ENCODE data around the gene PLCL2. TPM values are rescaled to one million over a fixed set of nuclear protein-coding genes. Genes with fewer than 3 reads are reported as not detected.
"Not testable (repeated sequence)": the region's sequence is repeated elsewhere in the genome, so short reads cannot be mapped to it uniquely, and the experiment has no call there.

PLCL2 gene
- polyA plus RNA-seq, 1 experiment: 1.9 TPM

- Histone ChIP-seq H3K36me3 (ENCODE audit: control insufficient read depth, insufficient read depth, low read length) (no peaks in the 10 kb centered on the region), H3K27me3 (ENCODE audit: control insufficient read depth, insufficient read depth, low read length) (no peaks in the 10 kb centered on the region), H3K4me3 (ENCODE audit: low read depth, low read length) (no peak overlapping the region)
- CTCF ChIA-PET: interaction anchor here (0.9 kb wide), 1 partner anchor 8 kb away, joined by 3 read pairs; no protein-coding TSS in a partner anchor
- POLR2A ChIA-PET: no interaction called here
- DNase-seq (ENCODE audit: low read depth): no peak
- no peak for TF ChIP-seq CTCF (IDR thresholded peaks at IDR 0.05; ENCODE audit: insufficient read depth, low read depth, low read length)
Measured at GRCh38 chr3:17094551-17094950, 209.8 kb downstream of the PLCL2 start.

DNA sequence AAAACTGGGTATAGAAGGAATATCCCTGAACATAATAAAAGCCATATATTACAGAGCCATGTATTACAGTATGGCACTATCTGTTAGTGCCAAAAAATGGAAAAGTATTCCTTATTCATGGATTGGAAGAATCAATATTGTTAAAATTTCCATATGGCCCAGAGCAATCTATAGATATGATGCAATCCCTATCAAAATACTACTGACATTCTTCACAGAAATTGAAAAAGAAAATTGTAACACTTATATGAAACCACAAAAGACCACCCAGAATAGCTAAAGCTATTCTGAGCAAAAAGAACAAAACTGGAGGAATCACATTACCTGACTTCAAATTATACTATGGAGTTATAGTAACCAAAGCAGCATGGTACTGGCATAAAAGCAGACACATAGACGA is 218.8 kb downstream of the PLCL2 start:
- DNase-seq (ENCODE audit: low read depth): no peak
- POLR2A ChIA-PET: no interaction called here
- no peak overlapping the region for H3K4me3 ChIP-seq (ENCODE audit: low read depth, low read length)
- no peak for TF ChIP-seq CTCF (IDR thresholded peaks at IDR 0.05; ENCODE audit: insufficient read depth, low read depth, low read length)
- no peaks in the 10 kb centered on the region for H3K36me3 ChIP-seq (ENCODE audit: control insufficient read depth, insufficient read depth, low read length)
- H3K27me3 ChIP-seq (ENCODE audit: control insufficient read depth, insufficient read depth, low read length): no peaks in the 10 kb centered on the region
- CTCF ChIA-PET: no interaction called here

- H3K36me3 ChIP-seq (ENCODE audit: control insufficient read depth, insufficient read depth, low read length); CTCF ChIA-PET; POLR2A ChIA-PET; DNase-seq (ENCODE audit: low read depth); H3K27me3 ChIP-seq (ENCODE audit: control insufficient read depth, insufficient read depth, low read length); H3K4me3 ChIP-seq (ENCODE audit: low read depth, low read length): not testable (repeated sequence)
Measured at GRCh38 chr3:17106801-17107200, 222.0 kb downstream of the PLCL2 start.

DNA sequence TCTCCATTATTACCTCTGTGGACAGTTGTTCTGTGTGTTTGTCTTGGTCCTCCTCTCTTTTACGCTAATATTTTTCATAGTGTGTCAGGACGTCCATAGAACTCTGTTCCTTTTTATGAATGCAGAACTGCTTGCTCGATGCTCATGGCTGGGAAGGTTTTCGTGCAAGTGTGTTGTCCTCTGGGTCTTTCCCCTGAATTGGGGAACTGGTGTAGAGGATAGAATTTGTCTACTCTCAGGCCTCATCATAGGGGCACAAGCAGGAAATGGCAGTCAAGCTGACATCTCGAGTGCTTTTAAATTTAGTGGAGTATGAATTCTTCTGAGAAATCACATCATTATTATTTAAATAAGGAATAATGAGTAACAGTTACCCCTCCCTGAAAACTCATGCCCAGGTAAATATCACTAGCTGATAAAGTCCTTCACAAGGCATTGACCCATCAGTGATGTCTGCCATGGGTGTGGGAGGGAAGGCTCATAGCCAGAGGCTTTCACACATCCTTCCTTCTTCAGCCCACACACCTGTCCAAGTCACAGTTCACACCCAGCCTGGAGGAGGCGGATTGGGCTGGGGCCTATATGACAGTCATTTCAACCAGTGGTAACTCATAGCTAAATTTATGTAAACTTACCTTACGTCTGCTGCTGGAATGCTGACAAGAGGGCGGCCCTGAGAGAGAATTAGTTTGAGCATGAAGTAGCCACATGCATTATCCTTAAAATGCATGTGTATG is 226.1 kb downstream of the PLCL2 start:
- no peak for DNase-seq (ENCODE audit: low read depth)
- POLR2A ChIA-PET: no interaction called here

DNA sequence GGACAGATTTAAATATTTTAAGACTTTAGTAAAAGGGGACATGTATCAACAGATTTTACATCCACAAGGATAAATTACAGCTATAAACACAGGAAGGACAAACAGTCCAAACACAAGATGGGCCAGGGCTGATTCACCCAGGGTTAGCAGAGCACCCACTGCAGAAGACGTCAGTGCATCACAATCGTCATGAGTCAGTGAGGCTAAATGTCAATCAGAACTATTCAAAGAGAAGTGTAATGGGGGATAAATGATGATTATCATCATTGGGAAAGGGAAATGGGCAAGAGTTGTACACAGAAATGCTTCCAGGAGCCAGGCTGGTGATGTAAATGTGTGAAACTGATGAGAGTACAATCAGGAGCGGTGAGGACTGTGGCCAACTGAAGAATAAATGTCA is 226.8 kb downstream of the PLCL2 start:
- Histone ChIP-seq H3K4me3 (ENCODE audit: low read depth, low read length) (no peak overlapping the region), H3K27me3 (ENCODE audit: control insufficient read depth, insufficient read depth, low read length) (no peaks in the 10 kb centered on the region), H3K36me3 (ENCODE audit: control insufficient read depth, insufficient read depth, low read length) (no peaks in the 10 kb centered on the region)
- POLR2A ChIA-PET: no interaction called here
- no peak for TF ChIP-seq CTCF (IDR thresholded peaks at IDR 0.05; ENCODE audit: insufficient read depth, low read depth, low read length)
- CTCF ChIA-PET: no interaction called here
- no peak for DNase-seq (ENCODE audit: low read depth)

More for the DNA sequence above, 226.1 kb downstream of the PLCL2 start:
- no peak overlapping the region for H3K4me3 ChIP-seq (ENCODE audit: low read depth, low read length)
- CTCF ChIA-PET: no interaction called here
- no peaks in the 10 kb centered on the region for H3K27me3 ChIP-seq (ENCODE audit: control insufficient read depth, insufficient read depth, low read length)
- no peaks in the 10 kb centered on the region for H3K36me3 ChIP-seq (ENCODE audit: control insufficient read depth, insufficient read depth, low read length)
- no peak for TF ChIP-seq CTCF (IDR thresholded peaks at IDR 0.05; ENCODE audit: insufficient read depth, low read depth, low read length)

GRCh38 chr3:17115186-17115585 is 230.4 kb downstream of the PLCL2 start:
- Histone ChIP-seq H3K4me3 (ENCODE audit: low read depth, low read length) (no peak overlapping the region), H3K36me3 (ENCODE audit: control insufficient read depth, insufficient read depth, low read length) (no peaks in the 10 kb centered on the region), H3K27me3 (ENCODE audit: control insufficient read depth, insufficient read depth, low read length) (no peaks in the 10 kb centered on the region)
- ChIA-PET POLR2A (no interaction called here), CTCF (interaction anchor here (0.7 kb wide), 1 partner anchor 33 kb away, joined by 3 read pairs; no protein-coding TSS in a partner anchor)
- no peak for DNase-seq (ENCODE audit: low read depth)
- TF ChIP-seq CTCF (IDR thresholded peaks at IDR 0.05; ENCODE audit: insufficient read depth, low read depth, low read length): no peak
